G401.6 (cell line): ENCODE data around the gene GDPD3.
"Not testable (repeated sequence)": the region's sequence is repeated elsewhere in the genome, so short reads cannot be mapped to it uniquely, and the experiment has no call there.

Experiments
- FAIRE-seq: peaks from 2 replicates; lab custom pipeline; 2012; peaks lifted over from hg19 to GRCh38; lab: Jason Lieb, UNC

The GDPD3 gene, protein sequence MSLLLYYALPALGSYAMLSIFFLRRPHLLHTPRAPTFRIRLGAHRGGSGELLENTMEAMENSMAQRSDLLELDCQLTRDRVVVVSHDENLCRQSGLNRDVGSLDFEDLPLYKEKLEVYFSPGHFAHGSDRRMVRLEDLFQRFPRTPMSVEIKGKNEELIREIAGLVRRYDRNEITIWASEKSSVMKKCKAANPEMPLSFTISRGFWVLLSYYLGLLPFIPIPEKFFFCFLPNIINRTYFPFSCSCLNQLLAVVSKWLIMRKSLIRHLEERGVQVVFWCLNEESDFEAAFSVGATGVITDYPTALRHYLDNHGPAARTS

DNA sequence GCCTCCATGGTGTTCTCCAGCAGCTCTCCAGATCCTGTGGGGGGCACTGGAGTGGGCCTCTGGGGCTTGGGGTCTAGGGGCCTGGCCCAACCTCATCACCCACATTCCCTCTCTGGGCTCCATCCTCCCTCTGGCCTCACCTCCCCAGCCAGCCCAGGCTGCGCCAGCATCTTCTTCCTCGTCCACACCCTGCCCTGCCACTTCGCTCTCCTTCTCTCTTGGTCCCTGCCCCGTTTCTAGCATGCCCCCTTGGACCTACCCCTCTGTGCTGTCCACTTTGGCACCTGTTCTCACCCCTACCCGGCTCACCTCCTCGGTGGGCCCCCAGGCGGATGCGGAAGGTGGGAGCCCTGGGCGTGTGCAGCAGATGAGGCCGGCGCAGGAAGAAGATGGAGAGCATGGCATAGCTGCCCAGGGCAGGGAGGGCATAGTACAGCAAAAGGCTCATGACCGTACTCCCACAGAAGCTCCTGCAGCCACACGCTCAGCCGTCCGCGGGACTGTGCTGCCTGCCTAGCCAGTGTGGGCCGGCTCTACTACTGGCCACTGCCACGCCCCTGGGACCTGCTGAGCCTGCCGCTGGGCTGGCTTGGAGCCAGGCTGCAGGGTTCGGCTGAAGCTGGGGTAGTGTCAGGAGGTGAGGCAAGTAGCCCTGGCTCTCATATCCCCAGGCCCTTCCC lies at the start of gene GDPD3:
Gene GDPD3 (minus strand): TSS at position 507 of the 680 bp plus-strand sequence. CDS start 59 bp downstream, at position 448.
- no peak for FAIRE-seq

DNA sequence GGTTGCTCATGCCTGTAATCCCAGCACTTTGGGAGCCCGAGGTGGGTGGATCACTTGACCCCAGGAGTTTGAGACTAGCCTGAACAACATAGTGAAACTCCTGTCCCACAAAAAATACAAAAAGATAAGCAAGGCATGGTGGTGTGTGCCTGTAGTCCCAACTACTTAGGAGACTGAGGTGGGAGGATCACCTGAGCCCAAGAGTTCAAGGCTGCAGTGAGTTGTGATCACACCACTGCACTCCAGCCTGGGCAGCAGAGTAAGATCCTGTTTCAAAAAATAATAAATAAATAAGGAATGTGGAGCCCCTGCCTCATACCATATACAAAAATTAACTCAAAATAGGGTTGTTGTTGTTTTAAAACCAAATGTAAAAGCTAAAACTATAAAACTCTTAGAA lies 43.9 kb upstream of the GDPD3 start:
- FAIRE-seq: no peak

DNA sequence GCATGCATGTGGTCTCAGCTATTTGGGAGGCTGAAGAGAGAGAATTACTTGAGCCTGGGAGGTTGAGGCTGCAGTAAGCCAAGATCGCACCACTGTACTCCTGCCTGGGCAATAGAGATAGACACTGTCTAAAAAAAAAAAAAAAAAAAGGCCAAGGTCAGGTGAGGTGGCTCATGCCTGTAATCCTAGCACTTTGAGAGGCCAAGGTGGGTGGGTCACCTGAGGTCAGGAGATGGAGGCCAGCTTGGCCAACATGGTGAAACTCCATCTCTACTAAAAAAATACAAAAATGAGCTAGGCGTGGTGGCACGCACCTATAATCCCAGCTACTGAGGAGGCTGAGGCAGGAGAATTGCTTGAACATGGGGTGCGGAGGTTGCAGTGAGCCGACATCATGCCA lies 41.9 kb upstream of the GDPD3 start:
- FAIRE-seq: no peak

DNA sequence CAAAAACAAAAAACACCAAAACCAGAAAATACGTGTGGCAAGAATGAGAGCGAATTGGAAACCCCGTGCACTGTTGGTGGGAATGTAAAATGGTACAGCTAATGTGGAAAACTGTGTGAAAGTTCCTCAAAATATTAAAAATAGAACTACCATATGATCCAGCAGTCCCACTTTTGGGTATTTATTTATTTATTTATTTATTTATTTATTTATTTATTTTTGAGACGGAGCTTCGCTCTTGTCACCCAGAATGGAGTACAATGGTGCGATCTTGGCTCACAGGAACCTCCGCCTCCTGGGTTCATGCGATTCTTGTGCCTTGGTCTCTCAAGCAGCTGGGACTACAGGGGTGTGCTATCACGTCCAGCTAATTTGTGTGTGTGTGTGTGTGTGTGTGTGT lies 39.2 kb upstream of the GDPD3 start:
- no peak for FAIRE-seq

DNA sequence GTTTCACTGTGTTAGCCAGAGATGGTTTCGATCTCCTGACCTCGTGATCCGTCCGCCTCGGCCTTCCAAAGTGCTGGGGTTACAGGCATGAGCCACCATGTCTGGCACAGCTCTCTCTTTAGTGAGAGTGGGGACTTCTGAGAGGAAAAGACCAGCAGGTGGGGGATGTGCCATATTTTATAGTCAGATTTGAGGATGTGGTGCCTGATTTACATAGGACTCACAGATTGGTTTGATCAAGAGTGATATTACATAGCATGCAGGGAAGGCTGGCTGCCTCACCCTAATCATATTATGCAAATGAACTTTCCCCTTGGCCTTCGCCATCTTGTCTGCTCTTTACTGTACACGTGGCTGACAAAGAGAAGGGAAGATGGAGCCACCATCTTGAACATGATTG lies 37.8 kb upstream of the GDPD3 start:
- FAIRE-seq: no peak

DNA sequence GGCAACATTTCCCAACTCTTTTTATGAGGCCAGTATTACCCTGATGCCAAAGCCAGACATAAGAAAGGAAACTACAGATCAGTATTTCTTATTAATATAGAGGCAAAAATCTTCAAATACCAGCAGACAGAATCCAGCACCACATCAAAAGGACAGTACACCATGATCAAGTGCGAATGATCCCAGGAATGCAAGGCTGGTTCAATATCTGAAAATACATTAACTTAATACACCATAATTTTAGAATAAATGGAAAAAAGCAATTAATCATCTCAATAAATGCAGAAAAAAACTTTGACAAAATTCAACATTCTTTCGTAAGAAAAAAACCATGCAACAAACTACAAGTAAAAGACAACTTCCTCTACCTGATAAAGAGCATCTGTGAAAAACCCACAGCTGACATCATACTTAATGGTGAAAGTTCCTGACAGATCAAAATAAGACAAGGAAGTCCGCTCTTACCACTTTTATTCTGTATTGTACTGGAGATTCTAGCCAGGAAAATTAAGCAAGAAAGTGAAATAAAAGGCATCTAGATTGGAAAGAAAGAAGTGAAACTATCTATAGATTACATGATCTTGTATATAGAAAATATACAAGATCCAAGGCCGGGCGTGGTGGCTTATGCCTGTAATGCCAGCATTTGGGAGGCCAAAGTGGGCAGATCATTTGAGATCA lies 36.1 kb upstream of the GDPD3 start:
- no peak for FAIRE-seq

DNA sequence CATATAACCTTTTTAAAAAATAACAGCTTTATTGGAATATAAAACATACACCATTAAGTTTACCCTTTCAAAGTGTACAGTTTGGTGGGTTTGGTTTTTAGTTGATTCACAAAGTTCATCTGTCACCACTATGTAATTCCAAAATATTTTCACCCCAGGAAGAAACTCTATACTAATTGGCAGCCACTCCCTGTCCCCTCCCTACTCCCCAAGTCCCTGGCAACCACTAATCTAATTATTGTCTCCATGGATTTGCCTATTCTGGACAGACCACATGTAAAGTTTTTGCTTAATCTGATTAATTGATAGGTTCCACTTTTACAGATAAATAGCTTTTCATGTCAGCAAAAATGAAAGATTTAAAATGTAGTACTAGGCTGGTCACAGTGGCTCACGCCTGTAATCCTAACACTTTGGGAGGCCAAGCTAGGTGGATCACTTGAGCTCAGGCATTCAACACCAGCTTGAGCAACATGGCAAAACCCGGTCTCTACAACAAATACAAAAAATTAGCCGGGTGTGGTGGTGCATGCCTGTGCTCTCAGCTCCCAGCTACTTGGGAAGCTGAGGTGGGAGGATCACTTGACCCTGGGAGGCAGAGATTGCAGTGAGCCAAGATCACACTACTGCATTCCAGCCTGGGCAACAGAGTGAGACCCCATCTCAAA lies 34.6 kb upstream of the GDPD3 start:
- no peak for FAIRE-seq

DNA sequence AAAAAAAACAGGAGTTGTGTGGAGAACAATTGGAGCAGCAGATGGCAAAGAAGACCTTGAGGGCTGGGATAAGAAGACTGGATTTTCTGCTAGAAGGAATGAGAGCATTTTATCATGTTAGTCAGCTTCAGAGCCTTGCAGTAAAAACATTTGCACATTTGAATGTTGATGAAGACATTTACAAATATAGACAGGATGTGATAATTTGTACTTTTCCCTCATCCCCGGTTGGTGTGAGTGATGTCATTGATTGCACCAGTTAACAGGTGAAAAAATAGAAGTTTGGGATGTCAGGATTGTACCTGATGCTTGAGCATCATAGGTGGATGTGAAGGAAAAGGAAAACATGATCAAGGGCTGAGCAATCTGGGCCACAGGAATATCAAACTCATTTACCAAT lies 32.3 kb upstream of the GDPD3 start:
- no peak for FAIRE-seq

DNA sequence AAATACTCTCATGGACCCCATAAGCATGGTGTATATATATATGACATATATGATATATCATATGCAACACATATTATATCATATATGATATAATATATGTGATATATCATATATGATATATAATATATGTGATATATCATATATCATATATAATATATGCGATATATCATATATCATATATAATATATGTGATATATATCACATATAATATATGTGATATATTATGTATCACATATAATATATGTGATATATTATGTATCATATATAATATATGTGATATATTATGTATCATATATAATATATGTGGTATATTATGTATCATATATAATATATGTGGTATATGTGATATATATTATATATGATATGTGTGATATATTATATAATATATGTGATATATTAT lies 31.6 kb upstream of the GDPD3 start:
- FAIRE-seq: peak; percentile 97

DNA sequence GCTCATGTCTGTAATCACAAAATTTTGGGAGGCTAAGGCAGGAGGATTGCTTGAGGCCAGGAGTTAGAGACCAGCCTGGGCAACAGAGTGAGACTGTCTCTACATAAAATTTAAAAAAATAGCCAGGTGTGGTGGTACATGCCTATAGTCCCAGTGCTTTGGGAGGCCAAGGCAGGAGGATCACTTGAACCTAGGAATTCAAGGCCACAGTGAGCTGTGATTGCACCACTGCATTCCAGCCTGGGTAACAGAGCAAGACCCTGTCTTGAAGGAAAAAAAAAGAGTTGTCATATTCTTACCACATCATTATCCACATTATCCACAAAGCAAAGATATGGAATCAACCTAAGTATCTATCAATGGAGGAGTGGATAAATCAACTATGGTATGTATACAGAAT lies 30.7 kb upstream of the GDPD3 start:
- FAIRE-seq: no peak

DNA sequence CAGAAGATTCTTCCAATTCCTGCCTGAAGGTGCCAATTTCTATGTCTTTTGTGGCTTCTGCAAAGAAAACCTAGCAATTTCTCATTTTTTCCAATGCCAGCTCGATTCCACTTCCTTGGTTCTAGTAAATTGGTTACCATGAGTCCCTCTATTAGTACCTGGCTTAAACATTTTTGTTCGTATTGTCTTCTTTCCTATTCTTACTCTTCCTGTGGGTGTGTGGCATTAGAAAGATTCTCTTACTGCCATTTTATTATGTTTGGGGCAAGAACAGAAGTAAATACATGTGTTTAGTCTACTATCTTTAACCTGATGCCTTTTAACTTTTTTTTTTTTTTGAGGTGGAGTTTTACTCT lies 30.0 kb upstream of the GDPD3 start:
- FAIRE-seq: no peak

DNA sequence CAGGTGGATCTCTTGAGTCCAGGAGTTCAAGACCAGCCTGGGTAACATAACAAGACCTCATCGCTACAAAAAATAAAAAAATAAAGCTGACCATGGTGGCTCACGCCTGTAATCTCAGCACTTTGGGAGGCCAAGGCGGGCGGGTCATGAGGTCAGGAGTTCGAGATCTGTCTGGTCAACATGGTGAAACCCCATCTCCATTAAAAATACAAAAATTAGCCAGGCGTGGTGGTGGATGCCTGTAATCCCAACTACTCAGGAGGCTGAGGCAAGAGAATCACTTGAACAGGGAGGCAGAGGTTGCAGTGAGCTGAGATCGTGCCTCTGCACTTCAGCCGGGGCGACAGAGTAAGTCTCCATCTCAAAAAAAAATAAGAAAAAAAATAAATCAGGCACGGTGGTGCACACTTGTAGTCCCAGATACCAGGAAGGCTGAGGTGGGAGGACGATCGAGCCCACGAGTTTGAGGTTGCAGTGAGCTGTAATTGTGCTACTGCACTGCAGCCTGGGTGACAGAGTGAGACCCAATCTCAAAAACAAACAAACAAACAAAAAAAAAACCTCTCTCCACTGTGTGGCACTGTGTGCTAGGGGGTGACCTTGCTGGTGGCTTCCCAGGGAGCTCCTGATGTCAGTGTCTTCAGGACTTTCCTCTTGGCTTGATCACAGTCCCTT lies 29.5 kb upstream of the GDPD3 start:
- FAIRE-seq: no peak

DNA sequence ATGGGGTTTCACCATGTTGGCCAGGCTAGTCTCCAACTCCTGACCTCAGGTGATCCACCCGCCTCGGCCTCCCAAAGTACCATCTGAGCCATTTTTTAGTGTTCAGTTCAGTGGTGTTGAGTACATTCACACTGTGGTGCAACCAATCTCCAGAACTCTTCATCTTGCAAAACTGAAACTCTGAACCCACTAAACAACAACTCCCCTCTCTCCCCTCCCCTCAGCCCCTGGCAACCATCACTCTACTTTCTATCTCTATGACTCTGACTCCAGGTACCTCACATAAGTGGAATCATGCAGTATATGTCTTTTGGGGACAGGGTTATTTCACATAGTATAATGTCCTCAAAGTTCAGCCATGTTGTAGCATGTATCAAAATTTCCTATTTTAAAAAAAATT lies 28.4 kb upstream of the GDPD3 start:
- no peak for FAIRE-seq

DNA sequence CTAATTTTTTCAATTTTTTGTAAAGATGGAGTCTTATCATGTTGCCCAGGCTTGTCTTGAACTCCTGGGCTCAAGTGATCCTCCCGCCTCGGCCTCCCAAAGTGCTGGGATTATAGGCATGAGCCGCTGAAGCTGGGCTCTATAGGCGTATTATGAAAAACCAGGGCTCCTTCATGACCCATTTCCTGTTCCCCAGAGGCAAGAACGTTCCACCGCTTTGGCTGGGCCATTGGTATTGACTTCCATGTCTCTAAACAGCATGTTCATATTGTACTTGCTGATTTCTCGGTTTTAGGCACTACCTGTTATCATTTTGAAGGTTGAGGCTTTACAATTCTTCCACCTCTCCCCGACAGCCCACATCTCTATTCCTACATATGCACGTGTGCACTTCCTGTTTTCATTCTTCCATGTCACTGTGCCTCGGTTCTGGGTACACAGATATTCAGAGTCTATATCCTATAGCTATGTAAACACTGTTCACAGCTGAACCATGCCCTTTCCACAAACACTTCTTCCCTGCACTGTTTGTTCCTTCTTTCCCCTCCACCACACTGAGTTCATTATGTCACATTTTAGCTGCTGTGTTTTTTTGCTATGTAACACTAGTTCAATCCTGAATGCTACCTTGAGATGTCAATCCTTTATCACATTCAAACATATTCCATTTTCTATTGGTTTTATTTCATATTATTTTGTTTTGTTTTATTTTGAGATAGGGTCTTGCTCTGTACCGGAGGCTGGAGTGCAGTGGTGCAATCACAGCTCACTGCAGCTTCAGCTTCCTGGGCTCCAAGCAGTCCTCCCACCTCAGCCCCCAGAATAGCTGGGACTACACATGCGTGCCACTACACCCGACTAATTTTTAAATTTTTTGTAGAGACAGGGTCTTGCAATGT lies 26.5 kb upstream of the GDPD3 start:
- no peak for FAIRE-seq

DNA sequence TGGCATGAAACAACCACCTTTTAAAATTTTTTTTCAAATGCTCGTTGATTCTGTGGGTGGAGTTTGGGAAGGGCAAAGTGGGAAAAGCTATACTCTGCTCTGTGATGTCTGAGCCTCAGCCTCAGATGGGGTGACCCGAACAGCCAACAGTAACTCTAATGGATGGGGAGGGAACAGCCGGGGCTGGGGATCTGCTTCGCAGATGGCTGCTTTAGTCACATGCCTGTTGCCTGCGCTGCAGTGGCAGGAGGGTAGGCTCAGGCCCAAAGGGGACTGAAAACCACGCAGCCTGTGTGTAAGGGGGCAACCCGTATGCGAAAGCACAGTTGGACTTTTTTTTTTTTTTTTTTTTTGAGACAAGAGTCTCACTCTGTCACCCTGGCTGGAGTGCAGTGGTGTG lies 24.6 kb upstream of the GDPD3 start:
- no peak for FAIRE-seq

DNA sequence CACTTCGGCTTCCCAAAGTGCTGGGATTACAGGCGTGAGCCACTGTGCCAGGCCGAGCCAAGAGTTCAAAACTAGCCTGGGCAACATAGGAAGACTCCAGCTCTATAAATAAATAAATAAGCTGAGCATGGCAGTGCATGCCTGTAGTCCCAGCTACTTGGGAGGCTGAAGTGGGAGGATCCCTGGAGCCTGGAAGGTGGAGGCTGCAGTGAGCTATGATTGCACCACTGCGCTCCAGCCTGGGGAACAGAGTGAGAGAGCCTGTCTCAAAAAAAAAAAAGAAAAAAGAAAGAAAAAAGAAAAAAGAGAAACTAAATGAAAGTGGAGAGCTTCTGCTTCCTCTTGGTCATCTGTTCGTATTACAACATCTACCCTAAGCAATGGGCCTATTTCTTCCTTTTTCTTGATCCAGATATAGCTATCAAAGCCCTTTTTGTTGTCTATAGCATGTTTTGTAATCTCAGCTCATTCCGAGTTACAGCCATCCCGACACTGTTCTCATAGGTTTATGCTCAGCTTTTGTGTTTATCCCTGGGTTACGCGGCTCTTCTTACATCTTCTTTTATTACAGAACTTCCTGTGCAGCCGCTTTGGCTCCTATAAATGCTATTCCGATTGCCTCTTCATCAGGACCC lies 23.8 kb upstream of the GDPD3 start:
- FAIRE-seq: no peak

DNA sequence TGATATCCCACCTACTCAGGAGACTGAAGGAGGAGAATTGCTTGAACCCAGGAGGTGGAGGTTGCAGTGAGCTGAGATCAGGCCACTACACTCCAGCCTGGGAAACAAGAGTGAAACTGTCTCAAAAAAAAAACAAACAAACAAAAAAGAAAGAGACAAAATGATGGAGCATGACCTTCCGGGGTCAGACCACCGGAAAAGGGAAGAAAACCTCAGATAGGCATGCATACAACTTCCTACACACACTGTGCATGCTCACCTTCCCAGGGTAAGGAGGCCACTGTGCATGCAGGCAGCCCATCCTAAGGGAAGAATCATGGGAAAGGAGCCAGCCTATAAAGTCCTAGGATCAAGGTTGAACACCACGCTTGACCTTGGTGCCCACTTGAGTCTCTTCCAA lies 19.3 kb upstream of the GDPD3 start:
- FAIRE-seq: no peak

DNA sequence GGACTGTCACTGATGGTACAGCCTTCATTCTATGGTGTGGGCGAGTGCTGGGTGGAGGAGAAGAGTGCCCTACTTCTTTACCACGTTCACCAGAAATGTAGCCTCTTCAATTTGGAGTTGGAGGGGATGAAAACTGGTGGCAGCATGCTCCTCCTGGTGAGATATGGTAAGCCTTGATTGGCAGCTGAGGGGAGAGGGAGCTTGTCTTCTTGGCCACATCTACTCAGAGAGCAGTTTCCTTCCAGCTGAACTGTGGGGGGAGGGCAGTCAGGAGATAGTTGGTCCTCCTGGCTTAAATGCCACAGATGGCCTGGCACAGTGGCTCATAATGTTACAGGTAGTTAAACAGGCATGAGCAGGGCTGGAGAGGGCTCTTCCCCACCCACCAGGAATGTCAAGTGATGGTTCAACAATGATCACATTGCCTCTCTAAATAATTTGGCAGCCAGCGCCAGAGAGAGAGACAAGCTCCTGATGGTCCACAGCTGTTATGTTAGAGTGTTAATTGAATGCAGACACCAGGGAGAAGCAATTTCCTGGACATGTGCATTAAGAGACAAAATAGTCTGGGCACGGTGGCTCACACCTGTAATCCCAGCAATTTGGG lies 18.6 kb upstream of the GDPD3 start:
- FAIRE-seq: no peak

DNA sequence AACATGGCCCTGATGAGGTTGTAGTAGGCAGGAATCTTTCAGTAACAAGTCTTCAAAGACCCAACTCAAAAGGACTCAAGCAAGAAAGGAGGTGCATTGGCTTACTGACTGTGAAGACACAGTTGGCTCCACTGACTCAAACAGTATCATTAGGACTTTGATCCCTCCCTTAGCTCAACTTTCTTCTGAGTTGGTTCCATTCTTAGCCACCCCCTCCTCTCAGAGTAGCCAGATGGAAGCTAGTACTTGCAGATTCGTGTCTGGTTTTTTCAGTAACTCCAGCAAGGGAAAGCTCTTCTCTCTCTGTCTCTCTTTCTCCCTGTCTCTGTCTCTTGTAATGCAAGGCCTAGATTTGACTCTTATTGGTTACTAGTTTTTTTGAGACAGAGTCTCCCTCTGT lies 14.7 kb upstream of the GDPD3 start:
- FAIRE-seq: no peak

DNA sequence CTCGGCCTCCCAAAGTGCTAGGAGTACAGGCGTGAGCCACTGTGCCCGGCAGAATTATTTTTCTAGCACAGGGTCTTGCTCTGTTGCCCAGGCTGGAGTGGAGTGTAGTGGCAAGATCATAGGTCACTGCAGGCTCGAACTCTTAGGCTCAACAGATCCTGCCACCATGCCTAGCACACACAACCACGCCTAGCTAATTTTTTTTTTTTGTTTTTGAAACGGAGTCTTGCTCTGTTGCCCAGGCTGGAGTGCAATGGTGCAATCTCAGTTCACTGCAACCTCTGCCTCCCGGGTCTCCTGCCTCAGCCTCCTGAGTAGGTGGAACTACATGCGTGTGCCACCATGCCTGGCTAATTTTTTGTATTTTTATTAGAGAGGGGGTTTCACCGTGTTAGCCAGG lies 12.4 kb upstream of the GDPD3 start:
- FAIRE-seq: not testable (repeated sequence)

DNA sequence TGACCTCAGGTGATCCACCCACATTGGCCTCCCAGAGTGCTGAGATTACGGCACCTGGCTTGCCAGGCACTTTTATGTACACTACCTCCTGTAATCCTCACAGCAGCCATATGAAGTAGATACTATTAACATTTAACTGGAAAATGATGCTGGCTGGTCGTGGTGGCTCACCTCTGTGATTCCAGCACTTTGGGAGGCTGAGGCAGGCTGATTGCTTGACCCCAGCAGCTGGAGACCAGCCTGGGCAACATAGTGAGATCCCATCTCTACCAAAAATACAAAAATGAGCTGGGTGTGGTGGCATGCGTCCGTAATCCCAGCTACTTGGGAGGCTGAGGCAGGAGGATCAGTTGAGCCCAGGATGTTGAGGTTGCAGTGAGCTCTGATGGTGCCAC lies 11.6 kb upstream of the GDPD3 start:
- no peak for FAIRE-seq
